K562 (cell line): ENCODE results near the gene ORAI3. TPM values are rescaled to one million over a fixed set of nuclear protein-coding genes. Genes with fewer than 3 reads are reported as not detected.
A peak's percentile ranks its signal among the peaks of the same experiment; 100 is the strongest.

Experiments used
- FOSL1 ChIP-seq: fragments of 200-800 bp; sonication (Bioruptor generic); conservative IDR thresholded peaks from 2 replicates; pipeline ENCODE4 v1.6.1; 2016; ENCODE audit warnings: missing genetic modification characterization, missing compliant biosample characterization
- HDAC1 ChIP-seq, 2 experiments: fragments of 450-650 bp; IDR thresholded peaks; 2 replicates each; pipeline ENCODE4 v1.6.1; 2016 to 2017; ENCODE audit warnings: inconsistent platforms in 1 of 2, mild to moderate bottlenecking in 1 of 2, moderate library complexity in 1 of 2
- RAD51 ChIP-seq: fragments of 450-650 bp; IDR thresholded peaks from 2 replicates; pipeline ENCODE4 v1.7.1; 2016; ENCODE audit warnings: low read depth, mild to moderate bottlenecking, borderline replicate concordance
- REST ChIP-seq, 2 experiments: fragments of 450-650 bp; formaldehyde crosslinking in 1 of 2; IDR thresholded peaks; 2 replicates each; pipeline versions ENCODE4 v1.4.0 to v1.6.1; 2014 to 2020; ENCODE audit warnings: mild to moderate bottlenecking in 2 of 2, borderline replicate concordance in 1 of 2, low read depth in 1 of 2
- THRB ChIP-seq: fragments of 450-650 bp; formaldehyde crosslinking; conservative IDR thresholded peaks from 2 replicates; pipeline ENCODE4 v1.4.0; 2022; ENCODE audit warnings: mild to moderate bottlenecking, missing genetic modification characterization
- polyA plus RNA-seq, 8 experiments: library from polyadenylated mRNA; depleted of rRNA in 4 of 8; stranded (reverse) in 5 of 8; unstranded in 3 of 8; fragments of >200 nt; fragmentation: Nextera tagmentation in 2 of 8; fragmentation: Illumina TruSeq in 1 of 8; extraction: Ambion mirVana in 2 of 8; extraction: Trizol in 1 of 8; gene quantifications; 2 replicates each; pipeline versions ENCODE4 v1.2.1 to v1.2.3, GENCODE V29; 2011 to 2014; ENCODE audit warnings: inconsistent platforms in 1 of 8, missing spikeins in 1 of 8
- total RNA-seq, 7 experiments: library from RNA; depleted of rRNA in 6 of 7; stranded (reverse); fragments of >200 nt in 6 of 7; fragmentation: Illumina TruSeq in 2 of 7; extraction: Trizol in 2 of 7; gene quantifications; 2 replicates each; pipeline versions ENCODE4 v1.2.1 to v1.2.3, GENCODE V29; 2011 to 2021; ENCODE audit warnings: low replicate concordance in 1 of 7
- TF ChIP-seq, protein P1 (sequence below), 2 experiments: fragments of 450-650 bp in 1 of 2; sonication (generic) in 1 of 2; formaldehyde crosslinking in 1 of 2; IDR thresholded peaks; 2 replicates each; pipeline versions ENCODE4 v1.7.1 to v1.9.0; 2016 to 2022; ENCODE audit warnings: inconsistent platforms in 1 of 2, mild to moderate bottlenecking in 1 of 2, missing genetic modification reagents in 1 of 2

ORAI3 gene
- total and polyA plus RNA-seq, 9 of the 15 experiments (the other 6 are each of a cell fraction or from before 2014, with no cell fraction given) = 4.9 to 23.3 (median 14.1) TPM

GRCh38 chr16:30985401-30986128 lies 36.7 kb downstream of the ORAI3 start (continued):
- TF ChIP-seq THRB (0 out of 2 replicates have a peak, but pooled peaks have one; percentile 52), REST (IDR thresholded peaks at IDR 0.05; ENCODE audit: borderline replicate concordance) (peak; percentile 63), REST (CRISPR knock-in tag; IDR thresholded peaks at IDR 0.05; ENCODE audit: low read depth) (peak; percentile 62; the same call in 1 of the 2 replicates), HDAC1 (IDR thresholded peaks at IDR 0.05) (0 out of 4 replicates have a peak, but pooled peaks of 1 of the 2 experiments have one; percentile 53), RAD51 (no peak; the same call in 1 of the 2 replicates), FOSL1 (tag) (peak; percentile 70)
- TF ChIP-seq, protein P1, sequence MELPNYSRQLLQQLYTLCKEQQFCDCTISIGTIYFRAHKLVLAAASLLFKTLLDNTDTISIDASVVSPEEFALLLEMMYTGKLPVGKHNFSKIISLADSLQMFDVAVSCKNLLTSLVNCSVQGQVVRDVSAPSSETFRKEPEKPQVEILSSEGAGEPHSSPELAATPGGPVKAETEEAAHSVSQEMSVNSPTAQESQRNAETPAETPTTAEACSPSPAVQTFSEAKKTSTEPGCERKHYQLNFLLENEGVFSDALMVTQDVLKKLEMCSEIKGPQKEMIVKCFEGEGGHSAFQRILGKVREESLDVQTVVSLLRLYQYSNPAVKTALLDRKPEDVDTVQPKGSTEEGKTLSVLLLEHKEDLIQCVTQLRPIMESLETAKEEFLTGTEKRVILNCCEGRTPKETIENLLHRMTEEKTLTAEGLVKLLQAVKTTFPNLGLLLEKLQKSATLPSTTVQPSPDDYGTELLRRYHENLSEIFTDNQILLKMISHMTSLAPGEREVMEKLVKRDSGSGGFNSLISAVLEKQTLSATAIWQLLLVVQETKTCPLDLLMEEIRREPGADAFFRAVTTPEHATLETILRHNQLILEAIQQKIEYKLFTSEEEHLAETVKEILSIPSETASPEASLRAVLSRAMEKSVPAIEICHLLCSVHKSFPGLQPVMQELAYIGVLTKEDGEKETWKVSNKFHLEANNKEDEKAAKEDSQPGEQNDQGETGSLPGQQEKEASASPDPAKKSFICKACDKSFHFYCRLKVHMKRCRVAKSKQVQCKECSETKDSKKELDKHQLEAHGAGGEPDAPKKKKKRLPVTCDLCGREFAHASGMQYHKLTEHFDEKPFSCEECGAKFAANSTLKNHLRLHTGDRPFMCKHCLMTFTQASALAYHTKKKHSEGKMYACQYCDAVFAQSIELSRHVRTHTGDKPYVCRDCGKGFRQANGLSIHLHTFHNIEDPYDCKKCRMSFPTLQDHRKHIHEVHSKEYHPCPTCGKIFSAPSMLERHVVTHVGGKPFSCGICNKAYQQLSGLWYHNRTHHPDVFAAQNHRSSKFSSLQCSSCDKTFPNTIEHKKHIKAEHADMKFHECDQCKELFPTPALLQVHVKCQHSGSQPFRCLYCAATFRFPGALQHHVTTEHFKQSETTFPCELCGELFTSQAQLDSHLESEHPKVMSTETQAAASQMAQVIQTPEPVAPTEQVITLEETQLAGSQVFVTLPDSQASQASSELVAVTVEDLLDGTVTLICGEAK (IDR thresholded peaks at IDR 0.05) = 0 out of 2 replicates have a peak, but pooled peaks have one; percentile 48
- TF ChIP-seq, protein P1 (CRISPR knock-in tag; IDR thresholded peaks at IDR 0.05) = no peak
